HFFc6 (cell line): ENCODE results near the gene PSMG3. TPM values are rescaled to one million over a fixed set of nuclear protein-coding genes. Genes with fewer than 3 reads are reported as not detected.
A peak's percentile ranks its signal among the peaks of the same experiment; 100 is the strongest.
"Not testable (repeated sequence)": the region's sequence is repeated elsewhere in the genome, so short reads cannot be mapped to it uniquely, and the experiment has no call there.

Experiments used
- DNase-seq: peaks from one replicate; pipeline ENCODE4 v3.0.0-alpha.2; 2018
- H3K27ac Mint-ChIP-seq: 2 replicates; pipeline ENCODE4 v1.8.0; 2020; ENCODE audit warnings: mild to moderate bottlenecking, mixed read lengths
- H3K27me3 Mint-ChIP-seq: 2 replicates; pipeline ENCODE4 v1.8.0; 2021; ENCODE audit warnings: mild to moderate bottlenecking, moderate library complexity, mixed read lengths; ENCODE audit not compliant: insufficient read depth
- H3K36me3 Mint-ChIP-seq: 2 replicates; pipeline ENCODE4 v1.8.0; 2021; ENCODE audit warnings: low read depth, mixed read lengths
- H3K4me1 Mint-ChIP-seq: 2 replicates; pipeline ENCODE4 v1.8.0; 2020; ENCODE audit warnings: low read depth, mixed read lengths
- H3K4me3 Mint-ChIP-seq: 2 replicates; pipeline ENCODE4 v1.8.0; 2020; ENCODE audit warnings: mild to moderate bottlenecking, moderate library complexity, mixed read lengths
- H3K9me3 Mint-ChIP-seq: 2 replicates; pipeline ENCODE4 v1.8.0; 2020; ENCODE audit warnings: mild to moderate bottlenecking, mixed read lengths
- total RNA-seq, 6 experiments: library from RNA; stranded (reverse); fragmentation: NEBNext Ultra II Directional; extraction: Animal tissue kit (Norgen Biotek cat#: 25700); gene quantifications; 2 replicates in 1 of 6; 3 replicates in 5 of 6; pipeline ENCODE4 v1.2.3, GENCODE V29; 2021
- TF ChIP-seq, protein P1 (sequence below): fragments of 200-600 bp; sonication (generic); IDR thresholded peaks from 2 replicates; pipeline ENCODE4 v1.5.0; 2021; ENCODE audit warnings: antibody characterized with exemption, mild to moderate bottlenecking

Gene PSMG3
- total RNA-seq, 6 experiments from 2014 or later: 25.6 to 31.0 (median 28.2) TPM

DNA sequence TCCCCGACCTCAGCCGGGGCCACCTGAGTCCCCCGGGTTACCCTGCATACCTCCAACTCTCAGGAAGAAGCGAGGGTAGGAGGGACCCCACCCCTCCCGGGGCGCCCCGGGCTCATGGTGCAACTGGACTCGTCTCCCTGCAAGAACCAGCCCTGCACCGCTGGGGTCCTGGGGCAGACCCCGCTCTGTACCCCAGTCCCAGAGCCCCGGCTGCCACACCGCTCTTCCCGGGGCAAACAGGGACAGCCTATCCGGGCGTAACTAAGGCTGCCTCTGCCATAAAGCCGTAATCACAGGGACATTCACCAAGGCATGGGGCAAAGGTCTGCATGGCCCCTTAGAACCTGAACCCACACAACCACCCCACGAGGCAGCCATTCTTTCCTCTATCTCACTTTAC lies 46.0 kb downstream of the PSMG3 start:
- Mint-ChIP-seq H3K27me3 (peaks cover 13% of the 10 kb centered on the region; the same call in 1 of the 2 replicates), H3K27ac (no peak overlapping the region), H3K9me3 (peaks cover 19% of the 10 kb centered on the region), H3K4me3 (no peak overlapping the region), H3K4me1 (peaks cover 21% of the 10 kb centered on the region), H3K36me3 (peaks cover 18% of the 10 kb centered on the region)
- TF ChIP-seq, protein P1, sequence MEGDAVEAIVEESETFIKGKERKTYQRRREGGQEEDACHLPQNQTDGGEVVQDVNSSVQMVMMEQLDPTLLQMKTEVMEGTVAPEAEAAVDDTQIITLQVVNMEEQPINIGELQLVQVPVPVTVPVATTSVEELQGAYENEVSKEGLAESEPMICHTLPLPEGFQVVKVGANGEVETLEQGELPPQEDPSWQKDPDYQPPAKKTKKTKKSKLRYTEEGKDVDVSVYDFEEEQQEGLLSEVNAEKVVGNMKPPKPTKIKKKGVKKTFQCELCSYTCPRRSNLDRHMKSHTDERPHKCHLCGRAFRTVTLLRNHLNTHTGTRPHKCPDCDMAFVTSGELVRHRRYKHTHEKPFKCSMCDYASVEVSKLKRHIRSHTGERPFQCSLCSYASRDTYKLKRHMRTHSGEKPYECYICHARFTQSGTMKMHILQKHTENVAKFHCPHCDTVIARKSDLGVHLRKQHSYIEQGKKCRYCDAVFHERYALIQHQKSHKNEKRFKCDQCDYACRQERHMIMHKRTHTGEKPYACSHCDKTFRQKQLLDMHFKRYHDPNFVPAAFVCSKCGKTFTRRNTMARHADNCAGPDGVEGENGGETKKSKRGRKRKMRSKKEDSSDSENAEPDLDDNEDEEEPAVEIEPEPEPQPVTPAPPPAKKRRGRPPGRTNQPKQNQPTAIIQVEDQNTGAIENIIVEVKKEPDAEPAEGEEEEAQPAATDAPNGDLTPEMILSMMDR: no peak
- no peak for DNase-seq

- no peak for DNase-seq
- peaks cover 21% of the 10 kb centered on the region for H3K4me1 Mint-ChIP-seq
- TF ChIP-seq, protein P1: no peak
- peaks cover 13% of the 10 kb centered on the region; the same call in 1 of the 2 replicates for H3K27me3 Mint-ChIP-seq
- H3K9me3 Mint-ChIP-seq: peaks cover 23% of the 10 kb centered on the region
- H3K4me3 Mint-ChIP-seq: no peak overlapping the region
- peaks cover 18% of the 10 kb centered on the region for H3K36me3 Mint-ChIP-seq
- no peak overlapping the region for H3K27ac Mint-ChIP-seq
Observed at GRCh38 chr7:1523208-1523607, 46.6 kb downstream of the PSMG3 start.

DNA sequence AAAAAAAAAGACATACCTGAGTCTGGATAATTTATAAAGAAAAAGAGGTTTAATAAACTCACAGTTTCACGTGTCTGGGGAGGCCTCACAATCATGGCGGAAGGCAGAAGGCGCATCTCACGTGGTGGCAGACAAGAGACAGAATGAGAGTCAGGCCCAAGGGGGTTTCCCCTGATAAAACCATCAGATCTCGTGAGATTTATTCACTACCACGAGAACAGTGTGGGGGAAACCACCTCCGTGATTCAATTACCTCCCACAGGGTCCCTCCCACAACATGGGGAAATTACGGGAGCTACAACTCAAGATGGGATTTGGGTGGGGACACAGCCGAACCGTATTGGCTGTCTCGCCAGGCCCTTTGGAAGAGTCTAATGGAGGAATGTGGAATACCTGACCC lies 48.4 kb downstream of the PSMG3 start:
- H3K27me3 Mint-ChIP-seq: peaks cover 12% of the 10 kb centered on the region
- H3K9me3 Mint-ChIP-seq: peaks cover 25% of the 10 kb centered on the region
- no peak for DNase-seq
- peaks cover 12% of the 10 kb centered on the region for H3K4me1 Mint-ChIP-seq
- TF ChIP-seq, protein P1: no peak
- no peak overlapping the region for H3K4me3 Mint-ChIP-seq
- peaks cover 18% of the 10 kb centered on the region for H3K36me3 Mint-ChIP-seq
- H3K27ac Mint-ChIP-seq: no peak overlapping the region

GRCh38 chr7:1520539-1521234 lies 49.1 kb downstream of the PSMG3 start:
- TF ChIP-seq, protein P1: no peak
- no peak for DNase-seq
- Mint-ChIP-seq H3K4me3 (no peak overlapping the region), H3K27me3 (peaks cover 14% of the 10 kb centered on the region), H3K4me1 (peaks cover 17% of the 10 kb centered on the region), H3K27ac (0 out of 2 replicates have a peak overlapping the region, but pooled peaks have one; percentile 3), H3K9me3 (peaks cover 25% of the 10 kb centered on the region), H3K36me3 (peaks cover 18% of the 10 kb centered on the region)

- Mint-ChIP-seq H3K9me3 (peaks cover 25% of the 10 kb centered on the region), H3K27me3 (peaks cover 13% of the 10 kb centered on the region), H3K36me3 (peaks cover 18% of the 10 kb centered on the region), H3K4me1 (peaks cover 26% of the 10 kb centered on the region)
- H3K27ac Mint-ChIP-seq, DNase-seq, H3K4me3 Mint-ChIP-seq: not testable (repeated sequence)
Observed at GRCh38 chr7:1519322-1519922, 50.4 kb downstream of the PSMG3 start.

Other genes starting within 250 kb of the PSMG3 start
- gene MICALL2, start 110.6 kb downstream of the PSMG3 start, total RNA-seq: 10 to 100 TPM; 12.1 to 24.4 (median 21.0) TPM
- 100 to 1,000 TPM in 1 of 6 experiments, 10 to 100 TPM in 5; 84.0 to 104 (median 89.5) TPM for gene INTS1, start 65.6 kb downstream of the PSMG3 start, total RNA-seq
- gene MAFK, start 39.3 kb downstream of the PSMG3 start, total RNA-seq: 10 to 100 TPM; 29.8 to 43.7 (median 31.5) TPM
- 1 to 10 TPM in 5 of 6 experiments, under 1 TPM in 1; 0.79 to 2.0 (median 1.5) TPM for gene TMEM184A, start 13.8 kb downstream of the PSMG3 start, total RNA-seq
- 1 to 10 TPM; 1.5 to 4.2 (median 1.6) TPM for gene ELFN1, start 100.2 kb upstream of the PSMG3 start, total RNA-seq